Activated T-helper 1 cell treated with anti-CD3 and anti-CD28 coated beads, Interleukin-2, amount 50 U/mL, for 16 hours (primary cell): ENCODE results near the gene KCNH8.

Experiments used
- DNase-seq, 2 donors: peaks; one replicate each; pipeline ENCODE4 v3.0.0-alpha.2; 2020; ENCODE audit warnings: low read depth in 1 of 2, low spot score in 1 of 2

The KCNH8 gene

GRCh38 chr3:19248767-19249166 lies 100.5 kb downstream of the KCNH8 start:
- DNase-seq: no peak

- DNase-seq: no peak
Observed at GRCh38 chr3:19250959-19251610, 102.8 kb downstream of the KCNH8 start.

- DNase-seq: no peak
Observed at GRCh38 chr3:19254189-19254588, 105.9 kb downstream of the KCNH8 start.

- no peak for DNase-seq
Observed at GRCh38 chr3:19254784-19255338, 106.6 kb downstream of the KCNH8 start.

- no peak for DNase-seq
Observed at GRCh38 chr3:19256313-19256712, 108.0 kb downstream of the KCNH8 start.

- DNase-seq: no peak
Observed at GRCh38 chr3:19263606-19264005, 115.3 kb downstream of the KCNH8 start.

- no peak for DNase-seq
Observed at GRCh38 chr3:19264424-19264823, 116.1 kb downstream of the KCNH8 start.

- DNase-seq: no peak
Observed at GRCh38 chr3:19267040-19267439, 118.7 kb downstream of the KCNH8 start.

- DNase-seq: no peak
Observed at GRCh38 chr3:19270481-19270880, 122.2 kb downstream of the KCNH8 start.

GRCh38 chr3:19272296-19272695 lies 124.0 kb downstream of the KCNH8 start:
- no peak for DNase-seq

GRCh38 chr3:19273091-19273490 lies 124.8 kb downstream of the KCNH8 start:
- no peak for DNase-seq

- no peak for DNase-seq
Observed at GRCh38 chr3:19274576-19274975, 126.3 kb downstream of the KCNH8 start.

GRCh38 chr3:19284974-19285373 lies 136.7 kb downstream of the KCNH8 start:
- DNase-seq: no peak

- DNase-seq: no peak
Observed at GRCh38 chr3:19293295-19293694, 145.0 kb downstream of the KCNH8 start.

- DNase-seq: no peak
Observed at GRCh38 chr3:19295208-19295607, 146.9 kb downstream of the KCNH8 start.

GRCh38 chr3:19331931-19332330 lies 183.6 kb downstream of the KCNH8 start:
- DNase-seq: no peak

GRCh38 chr3:19334120-19334519 lies 185.8 kb downstream of the KCNH8 start:
- DNase-seq: no peak

GRCh38 chr3:19338769-19339168 lies 190.5 kb downstream of the KCNH8 start:
- no peak for DNase-seq

- no peak for DNase-seq
Observed at GRCh38 chr3:19342389-19342788, 194.1 kb downstream of the KCNH8 start.

GRCh38 chr3:19346759-19347158 lies 198.4 kb downstream of the KCNH8 start:
- no peak for DNase-seq

GRCh38 chr3:19347671-19348070 lies 199.4 kb downstream of the KCNH8 start:
- no peak for DNase-seq

GRCh38 chr3:19348500-19348899 lies 200.2 kb downstream of the KCNH8 start:
- DNase-seq: no peak

- DNase-seq: no peak
Observed at GRCh38 chr3:19348941-19349564, 200.7 kb downstream of the KCNH8 start.
